Kidney epithelial cell (primary cell): ENCODE measurements around the gene MUC2. TPM values are rescaled to one million over a fixed set of nuclear protein-coding genes. Genes with fewer than 3 reads are reported as not detected.

ENCODE experiments used
- DNase-seq: peaks from one replicate; pipeline ENCODE4 v3.0.0-alpha.2; 2010; ENCODE audit warnings: low read depth
- H3K27me3 ChIP-seq: 2 replicates; pipeline ENCODE4 v1.6.0; 2011; ENCODE audit warnings: low read length; ENCODE audit not compliant: control insufficient read depth, insufficient read depth
- H3K36me3 ChIP-seq: 2 replicates; pipeline ENCODE4 v1.5.1; 2011; ENCODE audit warnings: low read length; ENCODE audit not compliant: control insufficient read depth, insufficient read depth
- H3K4me3 ChIP-seq: 2 replicates; pipeline ENCODE4 v1.5.1; 2011; ENCODE audit warnings: low read depth, mild to moderate bottlenecking, control low read depth, low read length
- CTCF ChIP-seq: IDR thresholded peaks from 2 replicates; pipeline ENCODE4 v1.5.1; 2011; ENCODE audit warnings: mild to moderate bottlenecking, moderate library complexity, low read length, control low read depth, inconsistent platforms; ENCODE audit not compliant: insufficient read depth, poor library complexity, severe bottlenecking
- total RNA-seq: library from RNA; depleted of rRNA; stranded (reverse); fragments of >200 nt; gene quantifications from 2 replicates; pipeline ENCODE4 v1.2.3, GENCODE V29; 2015

The MUC2 gene
- total RNA-seq, 1 donor from 2014 or later, result not detected

GRCh38 chr11:1041471-1041870, 33.2 kb upstream of the MUC2 start:
- TF ChIP-seq CTCF, result no peak
- H3K27me3 ChIP-seq, result peaks cover 8% of the 10 kb centered on the region
- no peak overlapping the region for H3K4me3 ChIP-seq
- no peak for DNase-seq
- no peaks in the 10 kb centered on the region for H3K36me3 ChIP-seq

DNA sequence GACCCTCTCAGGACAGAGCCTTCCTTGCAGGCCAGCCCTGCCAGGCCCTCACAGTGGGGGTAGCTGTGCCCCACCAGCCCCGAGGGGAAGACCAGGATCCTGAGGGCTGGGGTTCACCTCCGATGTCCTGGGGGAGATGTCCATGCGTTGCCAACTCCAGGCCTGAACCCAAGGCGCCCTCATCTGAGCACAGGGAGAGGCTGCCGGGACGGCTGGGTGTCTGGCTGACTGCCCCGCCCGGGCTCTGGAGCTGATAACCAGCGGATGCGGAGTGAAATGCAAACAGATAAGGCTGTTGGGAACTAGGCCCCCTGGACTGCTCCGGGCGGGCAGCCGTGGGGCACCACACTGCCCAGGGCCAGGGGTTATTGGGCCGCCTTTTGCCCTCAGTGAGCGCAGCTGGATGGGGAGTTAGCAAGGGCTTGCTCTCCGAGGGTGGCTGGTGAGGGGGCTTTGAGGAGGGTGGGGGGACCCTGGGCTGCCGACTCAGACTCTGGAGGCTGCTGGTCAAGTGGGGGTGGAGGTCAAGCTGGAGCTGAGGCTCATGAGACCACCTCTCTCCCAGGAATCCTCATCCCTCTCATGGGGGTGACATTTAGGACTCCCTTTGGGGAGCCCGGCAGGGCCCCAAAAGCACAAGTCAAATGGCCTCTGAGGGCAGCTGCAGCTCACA, 32.6 kb upstream of the MUC2 start:
- Histone ChIP-seq H3K27me3 (peaks cover 2% of the 10 kb centered on the region), H3K4me3 (no peak overlapping the region), H3K36me3 (no peaks in the 10 kb centered on the region)
- TF ChIP-seq CTCF, result no peak
- DNase-seq, result no peak

GRCh38 chr11:1042626-1043562, 31.8 kb upstream of the MUC2 start:
- Histone ChIP-seq H3K36me3 (no peaks in the 10 kb centered on the region), H3K4me3 (no peak overlapping the region), H3K27me3 (peaks cover 5% of the 10 kb centered on the region)
- no peak for DNase-seq
- TF ChIP-seq CTCF, result no peak

DNA sequence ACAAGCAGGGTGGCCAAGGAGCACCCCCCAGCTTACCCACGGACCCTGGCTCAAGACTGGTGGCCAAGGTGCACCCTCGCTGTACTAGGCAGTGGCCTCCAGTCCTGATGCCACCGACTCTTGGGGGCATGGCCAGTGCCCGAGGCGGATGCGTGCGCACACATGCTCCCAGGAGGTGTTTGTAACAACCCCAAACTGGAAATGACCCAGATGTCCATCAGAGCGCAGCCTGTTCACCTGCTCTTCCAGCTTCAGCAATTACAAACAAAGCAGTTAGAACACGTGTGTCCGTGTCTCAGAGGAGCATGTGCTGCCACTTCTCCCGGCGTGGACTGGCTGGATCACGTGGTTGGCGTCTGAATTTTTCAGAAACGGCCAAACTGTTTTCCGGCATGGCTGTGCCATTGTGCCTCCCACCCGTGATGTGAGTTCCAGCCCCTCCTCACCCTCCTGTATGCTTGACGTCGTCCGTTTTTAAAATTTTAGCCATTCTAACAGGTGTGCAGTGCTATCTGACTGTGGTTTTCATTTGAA, 31.0 kb upstream of the MUC2 start:
- peaks cover 5% of the 10 kb centered on the region for H3K27me3 ChIP-seq
- TF ChIP-seq CTCF, result no peak
- DNase-seq, result no peak

DNA sequence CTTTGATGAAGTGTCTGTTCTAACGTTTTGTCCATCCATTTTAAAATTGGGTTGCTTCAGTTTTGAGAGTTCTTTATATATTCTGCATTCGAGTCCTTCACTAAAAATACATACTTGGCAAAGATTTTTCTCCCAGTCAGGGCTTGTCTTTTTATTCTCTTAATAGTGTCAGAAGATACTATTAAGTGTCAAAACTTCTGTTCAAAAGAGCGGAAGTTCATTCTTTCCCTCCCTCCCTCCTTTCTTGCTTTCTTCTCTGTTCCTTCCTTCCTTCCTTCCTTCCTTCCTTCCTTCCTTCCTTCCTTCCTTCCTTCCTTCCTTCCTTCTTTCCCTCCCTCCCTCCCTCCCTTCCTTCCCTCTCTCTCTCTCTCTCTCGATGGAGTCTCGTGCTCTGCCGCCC, 30.5 kb upstream of the MUC2 start:
- no peak for TF ChIP-seq CTCF
- Histone ChIP-seq H3K4me3 (no peak overlapping the region), H3K27me3 (peaks cover 9% of the 10 kb centered on the region), H3K36me3 (no peaks in the 10 kb centered on the region)
- no peak for DNase-seq

More for the DNA sequence above, 31.0 kb upstream of the MUC2 start:
- Histone ChIP-seq H3K36me3 (no peaks in the 10 kb centered on the region), H3K4me3 (no peak overlapping the region)
